Endothelial cell of umbilical vein (primary cell): ENCODE measurements around the gene EPB41L4B. TPM values are rescaled to one million over a fixed set of nuclear protein-coding genes. Genes with fewer than 3 reads are reported as not detected.

Experiments
- BruUV-seq: library from RNA; stranded (reverse); fragments of 400-500 nt; replicated peaks from 2 replicates; lab custom pipeline; 2021; lab: Mats Ljungman, UMichigan
- CTCF ChIA-PET: fragments of 300-600, 350-600 bp; sonication (Branson Sonifier 250); formaldehyde crosslinking; loops from one replicate; lab custom pipeline; 2021; ENCODE audit warnings: antibody characterized with exemption, inconsistent platforms; lab: Charles Lee
- POLR2A ChIA-PET: fragments of 300-600, 350-600 bp; sonication (Branson Sonifier 250); formaldehyde crosslinking; loops from one replicate; lab custom pipeline; 2021; ENCODE audit warnings: antibody characterized with exemption, inconsistent platforms; lab: Charles Lee
- DNase-seq: peaks from one replicate; pipeline ENCODE4 v3.0.0-alpha.2; 2011; ENCODE audit warnings: low read depth, low spot score
- FAIRE-seq: peaks from 2 replicates; lab custom pipeline; 2011; peaks lifted over from hg19 to GRCh38; lab: Jason Lieb, UNC
- H2AFZ ChIP-seq: 2 replicates; pipeline ENCODE4 v1.6.0; 2012; ENCODE audit warnings: low read depth, low read length, control low read depth, inconsistent platforms
- H3K27ac ChIP-seq: 2 replicates; pipeline ENCODE4 v1.5.1; 2011; ENCODE audit warnings: low read depth, mild to moderate bottlenecking, control low read depth, low read length, moderate library complexity; ENCODE audit not compliant: insufficient read depth
- H3K27me3 ChIP-seq, 2 experiments: 2 replicates each; pipeline versions ENCODE4 v1.6.0 to v1.6.1; 2011; ENCODE audit warnings: low read length in 2 of 2, mixed read lengths in 1 of 2; ENCODE audit not compliant: control insufficient read depth in 2 of 2, insufficient read depth in 2 of 2
- H3K36me3 ChIP-seq, 2 experiments: 2 replicates in 1 of 2; 3 replicates in 1 of 2; pipeline ENCODE4 v1.5.1; 2011; ENCODE audit warnings: low read length in 2 of 2, mild to moderate bottlenecking in 1 of 2, moderate library complexity in 1 of 2; ENCODE audit not compliant: control insufficient read depth in 2 of 2, insufficient read depth in 2 of 2; ENCODE audit errors: extremely low read depth in 1 of 2
- H3K4me1 ChIP-seq: 3 replicates; pipeline ENCODE4 v1.5.1; 2011; ENCODE audit warnings: mild to moderate bottlenecking, low read length; ENCODE audit not compliant: control insufficient read depth, insufficient read depth; ENCODE audit errors: extremely low read depth
- H3K4me2 ChIP-seq: 2 replicates; pipeline ENCODE4 v1.6.1; 2011; ENCODE audit warnings: low read length, control low read depth, mixed read lengths; ENCODE audit not compliant: insufficient read depth
- H3K4me3 ChIP-seq, 3 experiments: fragments of 200-600 bp in 1 of 3; sonication (generic), shearing (Covaris generic) in 1 of 3; replicated peaks in 1 of 3; 2 replicates each; pipeline ENCODE4 v1.5.1; 2011 to 2016; ENCODE audit warnings: control low read depth in 3 of 3, low read length in 3 of 3, mild to moderate bottlenecking in 2 of 3, inconsistent platforms in 1 of 3, low read depth in 1 of 3, moderate library complexity in 1 of 3; ENCODE audit not compliant: insufficient read depth in 1 of 3
- H3K79me2 ChIP-seq: 2 replicates; pipeline ENCODE4 v1.6.0; 2012; ENCODE audit warnings: low read length, inconsistent platforms; ENCODE audit not compliant: control insufficient read depth, insufficient read depth
- H3K9ac ChIP-seq: replicated peaks from 2 replicates; pipeline ENCODE3; 2011; ENCODE audit warnings: low read length, control low read depth; ENCODE audit not compliant: insufficient read depth; ENCODE audit errors: extremely low read depth
- H3K9me1 ChIP-seq: replicated peaks from 3 replicates; pipeline ENCODE4 v1.6.0; 2011; ENCODE audit warnings: mild to moderate bottlenecking, low read length; ENCODE audit not compliant: control insufficient read depth, insufficient read depth; ENCODE audit errors: extremely low read depth
- H3K9me3 ChIP-seq: replicated peaks from 2 replicates; pipeline ENCODE4 v1.5.1; 2012; ENCODE audit warnings: low read length, inconsistent platforms; ENCODE audit not compliant: control insufficient read depth, insufficient read depth
- H4K20me1 ChIP-seq: replicated peaks from 2 replicates; pipeline ENCODE3; 2011; ENCODE audit warnings: mild to moderate bottlenecking, low read length; ENCODE audit not compliant: control insufficient read depth, insufficient read depth; ENCODE audit errors: extremely low read depth
- EZH2 ChIP-seq: IDR thresholded peaks from 2 replicates; pipeline ENCODE4 v1.6.1; 2012; ENCODE audit warnings: borderline replicate concordance, low read depth, mild to moderate bottlenecking, moderate library complexity, low read length, inconsistent platforms; ENCODE audit not compliant: severe bottlenecking
- FOS ChIP-seq: IDR thresholded peaks from 2 replicates; pipeline ENCODE4 v1.6.1; 2011; ENCODE audit warnings: mild to moderate bottlenecking, low read length, moderate library complexity, borderline replicate concordance; ENCODE audit not compliant: insufficient read depth
- GATA2 ChIP-seq: IDR thresholded peaks from 2 replicates; pipeline ENCODE4 v1.7.0; 2011; ENCODE audit warnings: low read depth, mild to moderate bottlenecking, moderate library complexity, mixed read lengths, low read length; ENCODE audit not compliant: insufficient read length, insufficient read depth
- JUN ChIP-seq: IDR thresholded peaks from 2 replicates; pipeline ENCODE4 v1.6.1; 2011; ENCODE audit warnings: borderline replicate concordance, low read depth; ENCODE audit not compliant: insufficient read length, insufficient read depth
- MYC ChIP-seq: IDR thresholded peaks from one replicate; pipeline ENCODE4 v1.6.1; 2011; ENCODE audit warnings: mild to moderate bottlenecking, low read depth, low read length
- POLR2A ChIP-seq: IDR thresholded peaks from 2 replicates; pipeline ENCODE4 v1.6.1; 2012; ENCODE audit warnings: low read depth, mild to moderate bottlenecking, control low read depth, low read length
- POLR2AphosphoS5 ChIP-seq: IDR thresholded peaks from 2 replicates; pipeline ENCODE4 v1.6.1; 2012; ENCODE audit warnings: low read depth, mild to moderate bottlenecking, control low read depth, low read length, moderate library complexity; ENCODE audit not compliant: insufficient read depth
- dilution Hi-C: fragments of 300-500 bp; cut with MboI; formaldehyde crosslinking; loops from one replicate; pipeline ENCODE4 v1.15.0; 2019; ENCODE audit warnings: low sequenced_read_pairs; ENCODE audit not compliant: extremely low pct_ligation_motif_present
- intact Hi-C: fragments of 100-400 bp; cut with micrococcal nuclease; formaldehyde crosslinking; loops from one replicate; pipeline ENCODE4 v1.10.0; 2022
- polyA plus RNA-seq, 4 experiments: library from polyadenylated mRNA; depleted of rRNA in 3 of 4; stranded (reverse) in 3 of 4; unstranded in 1 of 4; fragments of >200 nt; gene quantifications; 2 replicates each; pipeline versions ENCODE4 v1.2.1 to v1.2.3, GENCODE V29; 2011 to 2012; ENCODE audit warnings: missing spikeins in 1 of 4
- total RNA-seq: library from RNA; stranded (reverse); gene quantifications from 2 replicates; pipeline ENCODE4 v1.2.3, GENCODE V29; 2021
- TF ChIP-seq, protein P1 (sequence below): IDR thresholded peaks from 2 replicates; pipeline ENCODE4 v1.6.1; 2011; ENCODE audit not compliant: insufficient read depth, insufficient read length
- TF ChIP-seq, protein P2 (sequence below), 2 donors: IDR thresholded peaks; 1 replicate in 1 of 2; 2 replicates in 1 of 2; pipeline ENCODE4 v1.5.1; 2011; ENCODE audit warnings: low read length in 2 of 2, mild to moderate bottlenecking in 2 of 2, moderate library complexity in 2 of 2, control low read depth in 1 of 2, inconsistent platforms in 1 of 2, low read depth in 1 of 2; ENCODE audit not compliant: insufficient read depth in 1 of 2; ENCODE audit errors: extremely low read depth in 1 of 2

Gene EPB41L4B
- total and polyA plus RNA-seq, 2 donors (not counting 3 experiments of a cell fraction or from before 2014, with no cell fraction given): 0.10 to 0.15 TPM

DNA sequence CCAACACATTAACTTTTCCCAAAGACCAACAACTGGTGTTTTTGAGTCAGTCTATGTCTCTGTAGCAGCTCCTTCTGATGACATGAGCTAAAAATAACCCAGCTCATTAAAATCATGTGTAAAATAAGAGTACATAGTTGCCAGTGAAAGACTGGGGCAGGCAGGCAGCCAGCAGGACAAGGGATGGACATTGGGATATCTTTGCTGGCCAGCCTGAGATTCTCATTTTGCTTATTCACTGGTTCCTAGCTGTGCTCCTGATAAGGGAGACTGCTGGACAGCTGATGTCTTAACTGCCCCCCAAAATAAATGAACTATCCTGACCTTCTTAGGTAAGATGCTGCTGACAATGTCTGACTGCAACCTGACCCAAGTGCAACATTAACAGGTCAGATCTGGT lies 33.9 kb downstream of the EPB41L4B start:
- POLR2A ChIA-PET: no interaction called here
- no peak for DNase-seq
- no peak overlapping the region for H3K4me2 ChIP-seq

More for the DNA sequence above, 33.9 kb downstream of the EPB41L4B start:
- no peaks in the 10 kb centered on the region for H3K9me3 ChIP-seq
- no peaks in the 10 kb centered on the region for H3K4me1 ChIP-seq
- no peak overlapping the region for H3K27ac ChIP-seq
- H3K79me2 ChIP-seq: no peaks in the 10 kb centered on the region
- no peak overlapping the region for H2AFZ ChIP-seq
- H3K27me3 ChIP-seq: no peaks in the 10 kb centered on the region
- CTCF ChIA-PET: no interaction called here
- H3K4me3 ChIP-seq: no peak overlapping the region
- no peak overlapping the region for H3K9ac ChIP-seq
- intact Hi-C loops: no loop called here
- dilution Hi-C loops: no loop called here
- FAIRE-seq: no peak
- no peaks in the 10 kb centered on the region for H4K20me1 ChIP-seq
- H3K9me1 ChIP-seq: no peaks in the 10 kb centered on the region
- BruUV-seq: no TSS peak
- no peaks in the 10 kb centered on the region for H3K36me3 ChIP-seq
- TF ChIP-seq JUN: no peak
- TF ChIP-seq MYC: no peak
- TF ChIP-seq, protein P1, sequence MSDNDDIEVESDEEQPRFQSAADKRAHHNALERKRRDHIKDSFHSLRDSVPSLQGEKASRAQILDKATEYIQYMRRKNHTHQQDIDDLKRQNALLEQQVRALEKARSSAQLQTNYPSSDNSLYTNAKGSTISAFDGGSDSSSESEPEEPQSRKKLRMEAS: no peak
- TF ChIP-seq GATA2: no peak
- no peak for TF ChIP-seq POLR2AphosphoS5
- no peak for TF ChIP-seq POLR2A
- no peak for TF ChIP-seq EZH2
- no peak for TF ChIP-seq FOS
- TF ChIP-seq, protein P2, sequence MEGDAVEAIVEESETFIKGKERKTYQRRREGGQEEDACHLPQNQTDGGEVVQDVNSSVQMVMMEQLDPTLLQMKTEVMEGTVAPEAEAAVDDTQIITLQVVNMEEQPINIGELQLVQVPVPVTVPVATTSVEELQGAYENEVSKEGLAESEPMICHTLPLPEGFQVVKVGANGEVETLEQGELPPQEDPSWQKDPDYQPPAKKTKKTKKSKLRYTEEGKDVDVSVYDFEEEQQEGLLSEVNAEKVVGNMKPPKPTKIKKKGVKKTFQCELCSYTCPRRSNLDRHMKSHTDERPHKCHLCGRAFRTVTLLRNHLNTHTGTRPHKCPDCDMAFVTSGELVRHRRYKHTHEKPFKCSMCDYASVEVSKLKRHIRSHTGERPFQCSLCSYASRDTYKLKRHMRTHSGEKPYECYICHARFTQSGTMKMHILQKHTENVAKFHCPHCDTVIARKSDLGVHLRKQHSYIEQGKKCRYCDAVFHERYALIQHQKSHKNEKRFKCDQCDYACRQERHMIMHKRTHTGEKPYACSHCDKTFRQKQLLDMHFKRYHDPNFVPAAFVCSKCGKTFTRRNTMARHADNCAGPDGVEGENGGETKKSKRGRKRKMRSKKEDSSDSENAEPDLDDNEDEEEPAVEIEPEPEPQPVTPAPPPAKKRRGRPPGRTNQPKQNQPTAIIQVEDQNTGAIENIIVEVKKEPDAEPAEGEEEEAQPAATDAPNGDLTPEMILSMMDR (IDR thresholded peaks at IDR 0.05; ENCODE audit: extremely low read depth in 1 of 2, insufficient read depth in 1 of 2, low read depth in 1 of 2, low read length in 2 of 2): no peak
